ENCODE measurements around the gene SLFN12L. TPM values are rescaled to one million over a fixed set of nuclear protein-coding genes. Genes with fewer than 3 reads are reported as not detected.

Gene SLFN12L
- total RNA-seq, 2 donors from 2014 or later, result 0.22 to 0.59 TPM

GRCh38 chr17:35448899-35449227, 88.6 kb downstream of the SLFN12L start:
- Histone ChIP-seq H3K27ac (peak overlapping the region; percentile 45 to 73), H3K4me1 (peaks cover 0 to 24% of the 10 kb centered on the region in 2 donors), H3K4me3 (peak overlapping the region; percentile 38 to 63), H3K9me3 (no peaks in the 10 kb centered on the region), H3K27me3 (no peaks in the 10 kb centered on the region), H3K36me3 (no peaks in the 10 kb centered on the region)
- no peak for DNase-seq (ENCODE audit: low spot score)
- TF ChIP-seq CTCF (IDR thresholded peaks at IDR 0.05), result no peak

- Histone ChIP-seq H3K27ac (peak within 1 kb of the TSS; percentile 45 to 73), H3K4me1 (peaks cover 0 to 24% of the 10 kb centered on the region in 2 donors), H3K9me3 (no peaks in the 10 kb centered on the region), H3K4me3 (peak within 1 kb of the TSS; percentile 38 to 63), H3K36me3 (no peaks in the 10 kb centered on the region), H3K27me3 (no peaks in the 10 kb centered on the region)
- DNase-seq (ENCODE audit: low spot score), result peak; percentile 81
- no peak for TF ChIP-seq CTCF (IDR thresholded peaks at IDR 0.05)
Observed at GRCh38 chr17:35448214-35448898, 89.1 kb downstream of the SLFN12L start, which contains the start of gene SLFN13. Gene SLFN13 (minus strand): TSS chr17:35448766. CDS start chr17:35445680, 3,086 bp downstream.

GRCh38 chr17:35447499-35447898, 90.0 kb downstream of the SLFN12L start:
- no peak for DNase-seq (ENCODE audit: low spot score)
- no peak for TF ChIP-seq CTCF (IDR thresholded peaks at IDR 0.05)
- Histone ChIP-seq H3K9me3 (no peaks in the 10 kb centered on the region), H3K27me3 (no peaks in the 10 kb centered on the region), H3K4me3 (peak overlapping the region in 1 of 2 donors; percentile 63), H3K27ac (peak overlapping the region; percentile 45 to 73), H3K4me1 (peaks cover 0 to 24% of the 10 kb centered on the region in 2 donors), H3K36me3 (no peaks in the 10 kb centered on the region)

GRCh38 chr17:35438433-35438832, 99.0 kb downstream of the SLFN12L start:
- no peak for DNase-seq (ENCODE audit: low spot score)
- Histone ChIP-seq H3K36me3 (no peaks in the 10 kb centered on the region), H3K4me3 (no peak overlapping the region), H3K4me1 (peaks cover 0 to 7% of the 10 kb centered on the region in 2 donors), H3K9me3 (no peaks in the 10 kb centered on the region), H3K27ac (no peak overlapping the region), H3K27me3 (no peaks in the 10 kb centered on the region)
- no peak for TF ChIP-seq CTCF (IDR thresholded peaks at IDR 0.05)

- Histone ChIP-seq H3K4me3 (peak overlapping the region; percentile 47 to 62), H3K27ac (peak overlapping the region; percentile 86 to 89), H3K27me3 (no peaks in the 10 kb centered on the region), H3K36me3 (no peaks in the 10 kb centered on the region), H3K9me3 (no peaks in the 10 kb centered on the region), H3K4me1 (peaks cover 0 to 31% of the 10 kb centered on the region in 2 donors)
- TF ChIP-seq CTCF (IDR thresholded peaks at IDR 0.05), result peak in 1 of 2 donors; percentile 53
- peak; percentile 91 for DNase-seq (ENCODE audit: low spot score)
Observed at GRCh38 chr17:35433075-35433894, 104.2 kb downstream of the SLFN12L start.
